HepG2 (cell line): ENCODE results near the gene EHD4. TPM values are rescaled to one million over a fixed set of nuclear protein-coding genes. Genes with fewer than 3 reads are reported as not detected.

Source experiments
- ATAC-seq: fragments of 200-7000 bp; cut with Tn5 transposase; 3 replicates; pipeline ENCODE4 v1.9.1; 2020; ENCODE audit warnings: mild to moderate bottlenecking, moderate library complexity
- BruUV-seq: library from RNA; stranded (reverse); fragments of 400-500 nt; replicated peaks from 2 replicates; lab custom pipeline; 2021; lab: Mats Ljungman, UMichigan
- CTCF ChIA-PET: fragments of 300-600 bp; formaldehyde crosslinking; extraction: SDS; loops from one replicate; lab custom pipeline; 2021; ENCODE audit warnings: low total read pairs, inconsistent platforms, low intra/inter-chr PET ratio; lab: Yijun Ruan, JAX
- POLR2A ChIA-PET: fragments of 350-600 bp; sonication (Branson Sonifier 250); formaldehyde crosslinking; loops from one replicate; lab custom pipeline; 2020; ENCODE audit warnings: antibody characterized with exemption, inconsistent platforms; lab: Yijun Ruan, JAX
- DNase-seq: peaks from one replicate; pipeline ENCODE4 v3.0.0-alpha.2; 2015; ENCODE audit warnings: low spot score
- FAIRE-seq: peaks from 3 replicates; lab custom pipeline; 2011; peaks lifted over from hg19 to GRCh38; lab: Jason Lieb, UNC
- H2AFZ ChIP-seq: one replicate; pipeline ENCODE4 v1.6.1; 2011; ENCODE audit warnings: low read length, inconsistent platforms
- H3K27ac ChIP-seq: fragments of 300-600 bp; 3 replicates; pipeline ENCODE4 v1.8.0; 2011; ENCODE audit warnings: mixed run types, mild to moderate bottlenecking, mixed read lengths, low read length, inconsistent platforms; ENCODE audit not compliant: insufficient read depth; ENCODE audit errors: extremely low read length
- H3K27me3 ChIP-seq, 2 experiments: fragments of 200-600 bp in 1 of 2; 2 replicates in 1 of 2; 3 replicates in 1 of 2; pipeline versions ENCODE4 v1.6.0 to v1.8.0; 2011; ENCODE audit warnings: low read length in 2 of 2, mild to moderate bottlenecking in 2 of 2, moderate library complexity in 2 of 2, inconsistent platforms in 1 of 2; ENCODE audit not compliant: insufficient read depth in 2 of 2, control insufficient read depth in 1 of 2
- H3K36me3 ChIP-seq, 2 experiments: fragments of 200-600 bp in 1 of 2; replicated peaks in 1 of 2; 2 replicates in 1 of 2; 3 replicates in 1 of 2; pipeline versions ENCODE4 v1.5.1 to v1.8.0; 2011; ENCODE audit warnings: low read length in 2 of 2, inconsistent platforms in 1 of 2; ENCODE audit not compliant: insufficient read depth in 2 of 2, control insufficient read depth in 1 of 2
- H3K4me1 ChIP-seq: 2 replicates; pipeline ENCODE4 v1.5.1; 2012; ENCODE audit warnings: low read length, inconsistent platforms; ENCODE audit not compliant: insufficient read depth
- H3K4me2 ChIP-seq: 2 replicates; pipeline ENCODE4 v1.6.0; 2011; ENCODE audit warnings: low read depth, low read length, inconsistent platforms
- H3K4me3 ChIP-seq, 3 experiments: fragments of 200-600 bp in 1 of 3; sonication (generic), shearing (Covaris generic) in 1 of 3; replicated peaks in 1 of 3; 2 replicates each; pipeline ENCODE4 v1.5.1; 2011 to 2016; ENCODE audit warnings: low read length in 3 of 3, inconsistent platforms in 2 of 3, low read depth in 2 of 3, mild to moderate bottlenecking in 2 of 3, control low read depth in 1 of 3, mixed read lengths in 1 of 3; ENCODE audit not compliant: insufficient read depth in 1 of 3
- H3K79me2 ChIP-seq: one replicate; pipeline ENCODE4 v1.6.1; 2011; ENCODE audit warnings: low read length, inconsistent platforms; ENCODE audit not compliant: insufficient read depth
- H3K9ac ChIP-seq: 2 replicates; pipeline ENCODE4 v1.6.0; 2011; ENCODE audit warnings: mild to moderate bottlenecking, low read depth, low read length, inconsistent platforms; ENCODE audit not compliant: insufficient read depth
- H3K9me3 ChIP-seq: 2 replicates; pipeline ENCODE4 v1.5.1; 2012; ENCODE audit warnings: mild to moderate bottlenecking, low read length
- H4K20me1 ChIP-seq: 2 replicates; pipeline ENCODE4 v1.6.0; 2011; ENCODE audit warnings: inconsistent platforms, mild to moderate bottlenecking, low read length, moderate library complexity; ENCODE audit not compliant: insufficient read depth
- ATF4 ChIP-seq, 2 experiments: fragments of 450-650 bp in 1 of 2; sonication (generic) in 1 of 2; formaldehyde crosslinking; IDR thresholded peaks; 2 replicates each; pipeline versions ENCODE4 v1.5.0 to v1.8.0; 2020 to 2022; ENCODE audit warnings: mild to moderate bottlenecking in 1 of 2, missing genetic modification reagents in 1 of 2
- BCL3 ChIP-seq: sonication (generic); formaldehyde crosslinking; IDR thresholded peaks from 2 replicates; pipeline ENCODE4 v1.5.1; 2020; ENCODE audit warnings: mild to moderate bottlenecking, missing genetic modification reagents, moderate library complexity
- CSRNP2 ChIP-seq: sonication (generic); formaldehyde crosslinking; conservative IDR thresholded peaks from 2 replicates; pipeline ENCODE4 v1.8.0; 2022; ENCODE audit warnings: low read depth, missing genetic modification reagents
- GATAD2A ChIP-seq: IDR thresholded peaks from 2 replicates; pipeline ENCODE4 v1.6.1; 2016
- HDAC6 ChIP-seq: fragments of 200-600 bp; sonication (generic); IDR thresholded peaks from 2 replicates; pipeline ENCODE4 v1.7.0; 2017; ENCODE audit warnings: mild to moderate bottlenecking, antibody characterized with exemption, low read length, low read depth
- IRF1 ChIP-seq: sonication (generic); formaldehyde crosslinking; IDR thresholded peaks from 2 replicates; pipeline ENCODE4 v1.4.0; 2020; ENCODE audit warnings: low read depth, mild to moderate bottlenecking, missing genetic modification reagents
- MAFG ChIP-seq: sonication (generic); formaldehyde crosslinking; IDR thresholded peaks from 2 replicates; pipeline ENCODE4 v1.5.1; 2020; ENCODE audit warnings: mild to moderate bottlenecking, missing genetic modification reagents
- NCOA2 ChIP-seq: sonication (generic); formaldehyde crosslinking; IDR thresholded peaks from 2 replicates; pipeline ENCODE4 v1.8.0; 2022; ENCODE audit warnings: inconsistent platforms
- NFE2 ChIP-seq: sonication (generic); formaldehyde crosslinking; IDR thresholded peaks from 2 replicates; pipeline ENCODE4 v1.4.0; 2020; ENCODE audit warnings: missing genetic modification reagents
- RAD51 ChIP-seq: fragments of 450-650 bp; IDR thresholded peaks from 2 replicates; pipeline ENCODE4 v1.6.1; 2016; ENCODE audit warnings: borderline replicate concordance
- RELA ChIP-seq: sonication (generic); formaldehyde crosslinking; IDR thresholded peaks from 2 replicates; pipeline ENCODE4 v1.4.0; 2020; ENCODE audit warnings: missing genetic modification reagents
- SIN3A ChIP-seq: IDR thresholded peaks from 2 replicates; pipeline ENCODE4 v1.6.1; 2011; ENCODE audit warnings: low read depth, mild to moderate bottlenecking, control low read depth, low read length, borderline replicate concordance
- TBX2 ChIP-seq: sonication (generic); formaldehyde crosslinking; IDR thresholded peaks from 2 replicates; pipeline ENCODE4 v1.5.0; 2020; ENCODE audit warnings: missing genetic modification reagents, mild to moderate bottlenecking, borderline replicate concordance
- ZBTB26 ChIP-seq: IDR thresholded peaks from 2 replicates; pipeline ENCODE4 v1.6.1; 2016; ENCODE audit warnings: missing compliant biosample characterization, missing genetic modification reagents, borderline replicate concordance
- ZBTB44 ChIP-seq: sonication (generic); formaldehyde crosslinking; IDR thresholded peaks from 2 replicates; pipeline ENCODE4 v1.4.0; 2020; ENCODE audit warnings: missing genetic modification reagents
- ZMYM4 ChIP-seq: sonication (generic); formaldehyde crosslinking; IDR thresholded peaks from 2 replicates; pipeline ENCODE4 v1.8.1; 2023; ENCODE audit warnings: mild to moderate bottlenecking, missing genetic modification reagents
- ZNF160 ChIP-seq: sonication (generic); formaldehyde crosslinking; IDR thresholded peaks from 2 replicates; pipeline ENCODE4 v1.8.0; 2022; ENCODE audit warnings: mild to moderate bottlenecking, inconsistent platforms, missing genetic modification reagents
- ZNF556 ChIP-seq: sonication (generic); formaldehyde crosslinking; IDR thresholded peaks from 2 replicates; pipeline ENCODE4 v1.4.0; 2020; ENCODE audit warnings: mild to moderate bottlenecking, missing genetic modification reagents, borderline replicate concordance
- WGBS: methylation state at CpG from one replicate; pipeline ENCODE4 v1.1.6; 2017; ENCODE audit warnings: low lambda C conversion rate; 5-methylcytosine and 5-hydroxymethylcytosine counted together
- in situ Hi-C: cut with HindIII; loops from 2 replicates; pipeline ENCODE4 v1.10.0; 2017; ENCODE audit warnings: low pct_unique_long_range_greater_than_20kb; ENCODE audit not compliant: extremely low pct_ligation_motif_present
- intact Hi-C: fragments of 100-400 bp; cut with micrococcal nuclease; formaldehyde crosslinking; loops from one replicate; pipeline ENCODE4 v1.10.0; 2022; ENCODE audit not compliant: unreplicated experiment
- polyA plus RNA-seq, 8 experiments: library from polyadenylated mRNA; depleted of rRNA in 3 of 8; stranded (reverse) in 7 of 8; unstranded in 1 of 8; fragments of >200 nt; fragmentation: Illumina TruSeq in 4 of 8; extraction: Trizol in 4 of 8; gene quantifications; 2 replicates each; pipeline versions ENCODE4 v1.2.1 to v1.2.3, GENCODE V29; 2011 to 2016; ENCODE audit warnings: low read depth in 4 of 8, missing spikeins in 1 of 8, mixed read lengths in 1 of 8; ENCODE audit not compliant: insufficient read depth in 1 of 8
- total RNA-seq, 5 experiments: library from RNA; depleted of rRNA; stranded (reverse); fragments of >200 nt; fragmentation: Illumina TruSeq; extraction: Trizol; gene quantifications; 2 replicates each; pipeline ENCODE4 v1.2.3, GENCODE V29; 2016; ENCODE audit warnings: low read depth in 1 of 5

Gene EHD4
- total and polyA plus RNA-seq, 2 of the 13 experiments (the other 11 are each of a cell fraction or from before 2014, with no cell fraction given) = 3.1 to 4.8 TPM

GRCh38 chr15:41918506-41919126 lies 53.7 kb downstream of the EHD4 start:
- Histone ChIP-seq H3K4me2 (no peak overlapping the region), H3K4me1 (peaks cover 40% of the 10 kb centered on the region), H3K27me3 (no peaks in the 10 kb centered on the region), H3K4me3 (no peak overlapping the region), H3K36me3 (peaks cover 0 to 6% of the 10 kb centered on the region in 2 experiments; a peak in 1 of 5 replicates), H3K9ac (no peak overlapping the region), H3K79me2 (no peaks in the 10 kb centered on the region), H4K20me1 (no peaks in the 10 kb centered on the region), H3K9me3 (no peaks in the 10 kb centered on the region), H2AFZ (no peak overlapping the region), H3K27ac (no peak overlapping the region)
- in situ Hi-C loops = no loop called here
- intact Hi-C loops = no loop called here
- ATAC-seq (no peak), DNase-seq (no peak), FAIRE-seq (no peak)
- BruUV-seq = no TSS peak
- ChIA-PET CTCF (no interaction called here), POLR2A (no interaction called here)
- 97% methylated on average over 3 of the region's 8 CpGs for WGBS
- TF ChIP-seq CSRNP2 (CRISPR knock-in tag) = no peak
- TF ChIP-seq GATAD2A (CRISPR knock-in tag) = no peak
- no peak for TF ChIP-seq ZBTB44 (CRISPR knock-in tag)
- TF ChIP-seq NCOA2 = no peak
- no peak for TF ChIP-seq ZBTB26 (CRISPR knock-in tag)
- TF ChIP-seq IRF1 (CRISPR knock-in tag) = no peak
- TF ChIP-seq MAFG = no peak
- TF ChIP-seq TBX2 (CRISPR knock-in tag) = no peak
- no peak for TF ChIP-seq ZNF160 (CRISPR knock-in tag)
- TF ChIP-seq NFE2 (CRISPR knock-in tag) = no peak
- TF ChIP-seq BCL3 (CRISPR knock-in tag) = no peak
- TF ChIP-seq RELA = no peak
- TF ChIP-seq ATF4 (CRISPR knock-in tag; IDR thresholded peaks at IDR 0.05) = no peak
- TF ChIP-seq RAD51 = no peak
- TF ChIP-seq ZNF556 = no peak
- no peak for TF ChIP-seq SIN3A
- no peak for TF ChIP-seq ZMYM4 (CRISPR knock-in tag)
- TF ChIP-seq HDAC6 = no peak
